Measurements from ENCODE around the gene PRB3.

Gene PRB3
- total RNA-seq, result 0 to 0.08 (median 0) reads per million in 18 experiments

GRCh38 chr12:11269607-11270006, at the start of gene PRB3:
Gene PRB3, minus strand, starts transcription at chr12:11269707. Its CDS starts 38 bp downstream, at chr12:11269669.
- no peak for DNase-seq

- no peak for DNase-seq
These were observed 40.8 kb upstream of the PRB3 start, which contains the start of gene PRB4 for GRCh38 chr12:11310336-11310735. Gene PRB4, minus strand, starts transcription at chr12:11310436. Its CDS starts 38 bp downstream, at chr12:11310398.

- no peak for DNase-seq
These were observed 37.6 kb upstream of the PRB3 start for GRCh38 chr12:11307143-11307542.

GRCh38 chr12:11273449-11273848, 3.9 kb upstream of the PRB3 start:
- no peak for DNase-seq

GRCh38 chr12:11264501-11264900, 5.0 kb downstream of the PRB3 start:
- DNase-seq, result no peak

- no peak for DNase-seq
These were observed 23.0 kb downstream of the PRB3 start for GRCh38 chr12:11246489-11246888.

GRCh38 chr12:11242656-11243055, 26.9 kb downstream of the PRB3 start:
- no peak for DNase-seq

- DNase-seq, result no peak
These were observed 29.1 kb downstream of the PRB3 start for GRCh38 chr12:11240348-11240930.

GRCh38 chr12:11238275-11238674, 31.2 kb downstream of the PRB3 start:
- DNase-seq, result no peak

GRCh38 chr12:11233532-11233931, 36.0 kb downstream of the PRB3 start:
- DNase-seq, result no peak

- DNase-seq, result peak; percentile 48 to 59
These were observed 41.1 kb downstream of the PRB3 start for GRCh38 chr12:11228296-11228879.

GRCh38 chr12:11227373-11227772, 42.1 kb downstream of the PRB3 start:
- DNase-seq, result no peak

All from inflammatory macrophage (primary cell).